Tibial nerve (tissue), 4 donors: Measurements from ENCODE around the gene MLXIP. TPM values are rescaled to one million over a fixed set of nuclear protein-coding genes. Genes with fewer than 3 reads are reported as not detected.

Experiments used
- DNase-seq, 2 donors: peaks; one replicate each; pipeline ENCODE4 v3.0.0-alpha.2; 2019; ENCODE audit warnings: low spot score in 2 of 2
- H3K27ac ChIP-seq, 4 donors: fragments of 200-600 bp; sonication (generic) in 3 of 4; one replicate each; pipeline ENCODE4 v1.5.1; 2017 to 2019; ENCODE audit warnings: mild to moderate bottlenecking in 1 of 4
- H3K27me3 ChIP-seq, 2 donors: fragments of 200-600 bp; sonication (generic) in 1 of 2; one replicate each; pipeline versions ENCODE4 v1.5.1 to v1.6.0; 2017 to 2019
- H3K36me3 ChIP-seq, 3 donors: fragments of 200-600 bp; sonication (generic); one replicate each; pipeline ENCODE4 v1.5.1; 2018 to 2019
- H3K4me1 ChIP-seq, 4 donors: fragments of 200-600 bp; sonication (generic) in 3 of 4; one replicate each; pipeline ENCODE4 v1.5.1; 2017 to 2019
- H3K4me3 ChIP-seq, 4 donors: fragments of 200-600 bp; sonication (generic) in 3 of 4; one replicate each; pipeline ENCODE4 v1.5.1; 2017 to 2019; ENCODE audit warnings: mild to moderate bottlenecking in 1 of 4, moderate library complexity in 1 of 4
- H3K9me3 ChIP-seq, 4 donors: fragments of 200-600 bp; sonication (generic) in 3 of 4; one replicate each; pipeline ENCODE4 v1.5.1; 2017 to 2019
- CTCF ChIP-seq, 5 experiments: fragments of 200-600 bp in 3 of 5; fragments of 450-650 bp in 2 of 5; sonication (generic) in 3 of 5; IDR thresholded peaks; one replicate each; pipeline ENCODE4 v1.5.1; 2016 to 2019; ENCODE audit warnings: antibody characterized with exemption in 5 of 5, mild to moderate bottlenecking in 3 of 5, moderate library complexity in 2 of 5
- EP300 ChIP-seq, 2 donors: sonication (generic); formaldehyde crosslinking; IDR thresholded peaks; one replicate each; pipeline ENCODE4 v1.6.1; 2017; ENCODE audit warnings: antibody characterized with exemption in 2 of 2, mild to moderate bottlenecking in 1 of 2
- POLR2A ChIP-seq, 2 donors: fragments of 450-650 bp; IDR thresholded peaks; one replicate each; pipeline ENCODE4 v1.6.1; 2017; ENCODE audit warnings: antibody characterized with exemption in 2 of 2, mild to moderate bottlenecking in 2 of 2, moderate library complexity in 2 of 2
- WGBS, 2 donors: methylation state at CpG; one replicate each; pipeline ENCODE4 v1.1.5; 2018; 5-methylcytosine and 5-hydroxymethylcytosine counted together
- total RNA-seq, 4 donors: library from RNA; depleted of rRNA; stranded (reverse); fragments of >200 nt; gene quantifications; one replicate each; pipeline ENCODE4 v1.1.0, GENCODE V29; 2016

The MLXIP gene
- total RNA-seq, 4 donors from 2014 or later = 22.1 to 57.0 (median 27.1) TPM

DNA sequence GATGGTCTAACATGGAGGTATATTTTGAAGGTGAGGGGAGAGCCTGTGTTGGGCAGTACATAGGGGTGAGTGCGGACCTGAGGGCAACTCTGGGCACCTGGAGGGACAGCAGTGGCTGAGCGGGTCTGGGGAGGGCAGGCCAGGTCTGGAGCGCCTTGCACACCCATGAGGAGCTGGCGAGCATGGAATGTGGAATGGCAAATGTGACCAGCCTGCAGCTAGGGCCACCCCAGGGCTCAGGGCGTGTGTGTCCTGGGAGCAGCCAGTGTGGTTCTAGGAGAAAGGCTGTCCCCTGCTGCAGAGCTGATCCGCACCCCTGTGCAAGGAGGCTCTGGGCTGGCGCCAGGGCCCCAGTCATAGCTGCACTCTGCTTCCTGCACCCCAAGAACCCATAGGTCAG lies 32.4 kb upstream of the MLXIP start:
- no peak for TF ChIP-seq EP300 (IDR thresholded peaks at IDR 0.05)
- TF ChIP-seq CTCF (IDR thresholded peaks at IDR 0.05) = no peak
- TF ChIP-seq POLR2A (IDR thresholded peaks at IDR 0.05) = no peak
- no peak for DNase-seq
- H3K36me3 ChIP-seq = peaks cover 0 to 54% (median 0%) of the 10 kb centered on the region in 3 donors
- peaks cover 0 to 4% (median 0%) of the 10 kb centered on the region in 4 donors for H3K4me1 ChIP-seq
- no peak overlapping the region for H3K4me3 ChIP-seq
- WGBS, 2 donors = 87 to 91% methylated on average over 7 of the region's 7 CpGs
- H3K9me3 ChIP-seq = peaks cover 0 to 3% (median 0%) of the 10 kb centered on the region in 4 donors
- H3K27me3 ChIP-seq = no peaks in the 10 kb centered on the region
- no peak overlapping the region for H3K27ac ChIP-seq

GRCh38 chr12:122048151-122048550 lies 30.4 kb upstream of the MLXIP start:
- H3K27me3 ChIP-seq = no peaks in the 10 kb centered on the region
- no peak for DNase-seq
- peaks cover 0 to 44% (median 0%) of the 10 kb centered on the region in 3 donors for H3K36me3 ChIP-seq
- TF ChIP-seq EP300 (IDR thresholded peaks at IDR 0.05) (no peak), CTCF (IDR thresholded peaks at IDR 0.05) (no peak), POLR2A (IDR thresholded peaks at IDR 0.05) (no peak)
- H3K4me1 ChIP-seq = peaks cover 0 to 7% (median 0%) of the 10 kb centered on the region in 4 donors
- 93 to 94% methylated on average over 8 of the region's 8 CpGs for WGBS, 2 donors
- no peak overlapping the region for H3K27ac ChIP-seq
- peaks cover 0 to 3% (median 0%) of the 10 kb centered on the region in 4 donors for H3K9me3 ChIP-seq
- H3K4me3 ChIP-seq = no peak overlapping the region

DNA sequence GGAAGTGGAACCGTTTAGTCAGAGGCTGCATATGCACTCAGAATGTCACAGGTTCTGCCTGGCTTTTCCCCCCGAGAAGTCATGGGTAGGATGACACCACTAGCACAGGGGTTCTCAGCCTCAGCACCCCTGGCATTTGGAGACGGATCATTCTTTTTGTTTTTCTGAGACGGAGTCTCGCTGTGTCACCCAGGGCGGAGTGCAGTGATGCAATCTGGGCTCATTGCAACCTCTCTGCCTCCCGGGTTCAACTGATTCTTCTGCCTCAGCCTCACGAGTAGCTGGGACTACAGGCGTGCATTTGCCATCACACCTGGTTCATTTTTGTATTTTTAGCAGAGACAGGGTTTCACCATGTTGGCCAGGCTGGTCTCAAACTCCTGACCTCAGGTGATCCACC lies 28.7 kb upstream of the MLXIP start:
- Histone ChIP-seq H3K36me3 (peaks cover 0 to 28% (median 0%) of the 10 kb centered on the region in 3 donors), H3K27me3 (no peaks in the 10 kb centered on the region), H3K9me3 (peaks cover 0 to 3% (median 0%) of the 10 kb centered on the region in 4 donors), H3K27ac (no peak overlapping the region), H3K4me3 (no peak overlapping the region), H3K4me1 (peaks cover 0 to 14% (median 2%) of the 10 kb centered on the region in 4 donors)
- 87 to 89% methylated on average over 9 of the region's 9 CpGs for WGBS, 2 donors
- TF ChIP-seq EP300 (IDR thresholded peaks at IDR 0.05) (no peak), POLR2A (IDR thresholded peaks at IDR 0.05) (no peak), CTCF (IDR thresholded peaks at IDR 0.05) (no peak)
- DNase-seq = no peak

DNA sequence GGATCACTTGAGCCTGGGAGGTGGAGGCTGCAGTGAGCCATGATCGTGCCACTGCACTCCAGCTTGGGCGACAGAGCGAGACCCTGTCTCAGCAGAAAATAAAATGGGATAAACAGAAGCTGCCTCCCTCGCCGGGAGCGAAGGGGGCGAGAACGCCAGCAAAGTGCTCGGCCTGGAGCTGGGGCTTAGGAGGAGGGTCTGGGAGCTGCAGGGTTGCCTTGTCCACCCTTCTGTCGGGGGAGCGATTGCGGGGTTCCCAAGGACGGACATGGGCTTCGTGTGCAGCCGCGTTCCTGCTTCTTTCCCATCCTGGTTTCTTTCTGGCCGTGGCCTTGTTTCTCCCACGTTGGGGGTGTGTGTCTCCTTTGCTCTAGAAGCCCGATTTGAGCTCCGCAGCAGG lies 27.9 kb upstream of the MLXIP start:
- Histone ChIP-seq H3K4me1 (peaks cover 0 to 14% (median 2%) of the 10 kb centered on the region in 4 donors), H3K27ac (no peak overlapping the region), H3K4me3 (no peak overlapping the region), H3K9me3 (no peaks in the 10 kb centered on the region), H3K36me3 (peaks cover 0 to 23% (median 0%) of the 10 kb centered on the region in 3 donors), H3K27me3 (no peaks in the 10 kb centered on the region)
- 92 to 93% methylated on average over 20 of the region's 20 CpGs for WGBS, 2 donors
- DNase-seq = no peak
- TF ChIP-seq CTCF (IDR thresholded peaks at IDR 0.05) (no peak), POLR2A (IDR thresholded peaks at IDR 0.05) (no peak), EP300 (IDR thresholded peaks at IDR 0.05) (no peak)

DNA sequence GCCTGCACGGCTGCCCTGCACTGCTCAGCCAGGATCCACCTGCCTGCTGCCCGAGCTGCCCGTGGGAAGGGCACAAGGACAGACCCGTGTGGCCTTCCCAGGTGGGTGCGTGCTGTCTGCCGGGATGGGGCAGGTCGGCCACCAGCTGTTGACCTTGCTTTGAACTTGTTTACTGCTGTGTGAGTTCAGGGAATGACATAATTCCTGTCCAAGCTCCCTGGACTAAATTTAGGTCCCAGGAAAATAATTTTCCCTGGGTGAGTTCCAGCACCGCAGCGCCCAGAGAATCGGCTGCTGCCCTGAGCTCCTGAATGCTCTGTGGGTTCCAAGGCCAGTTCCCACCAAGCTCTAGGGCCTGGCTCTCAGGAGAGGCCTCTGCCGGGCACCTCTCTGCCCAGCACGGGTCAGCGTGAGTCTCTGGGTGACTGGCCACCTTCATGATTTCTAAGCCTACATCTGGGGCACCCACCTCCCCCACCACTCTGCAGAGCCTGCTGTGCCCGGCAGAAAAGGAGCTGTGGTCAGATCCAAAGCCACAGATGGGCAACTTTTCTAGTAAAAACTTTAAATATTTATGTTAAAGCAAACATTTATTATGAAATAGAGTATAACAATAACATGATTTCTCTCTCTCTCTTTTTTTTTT lies 27.2 kb upstream of the MLXIP start:
- Histone ChIP-seq H3K4me3 (no peak overlapping the region), H3K27me3 (no peaks in the 10 kb centered on the region), H3K36me3 (peaks cover 0 to 23% (median 0%) of the 10 kb centered on the region in 3 donors), H3K4me1 (peaks cover 0 to 14% (median 2%) of the 10 kb centered on the region in 4 donors), H3K27ac (no peak overlapping the region), H3K9me3 (no peaks in the 10 kb centered on the region)
- TF ChIP-seq CTCF (IDR thresholded peaks at IDR 0.05) (no peak), EP300 (IDR thresholded peaks at IDR 0.05) (no peak), POLR2A (IDR thresholded peaks at IDR 0.05) (no peak)
- 55 to 70% methylated on average over 9 to 13 of the region's 14 CpGs for WGBS, 2 donors
- DNase-seq = no peak
